GM19035 (cell line): ENCODE measurements around the gene GRK3.
"Not testable (repeated sequence)": the region's sequence is repeated elsewhere in the genome, so short reads cannot be mapped to it uniquely, and the experiment has no call there.

Experiments
- ATAC-seq: cut with Tn5 transposase; IDR thresholded peaks from one replicate; pipeline ENCODE4 v1.9.1; 2021; ENCODE audit not compliant: unreplicated experiment

The GRK3 gene

GRCh38 chr22:25694196-25694907 lies 129.9 kb downstream of the GRK3 start:
- ATAC-seq = no peak

GRCh38 chr22:25695146-25695545 lies 130.7 kb downstream of the GRK3 start:
- no peak for ATAC-seq

- no peak for ATAC-seq
Observed at GRCh38 chr22:25696763-25697162, 132.3 kb downstream of the GRK3 start.

GRCh38 chr22:25697181-25697664 lies 132.7 kb downstream of the GRK3 start:
- no peak for ATAC-seq

GRCh38 chr22:25697978-25698377 lies 133.5 kb downstream of the GRK3 start:
- ATAC-seq = no peak

GRCh38 chr22:25698461-25698860 lies 134.0 kb downstream of the GRK3 start:
- ATAC-seq = no peak

- no peak for ATAC-seq
Observed at GRCh38 chr22:25698978-25699377, 134.5 kb downstream of the GRK3 start.

GRCh38 chr22:25701056-25701780 lies 136.7 kb downstream of the GRK3 start:
- no peak for ATAC-seq

GRCh38 chr22:25702040-25702439 lies 137.6 kb downstream of the GRK3 start:
- ATAC-seq = no peak

GRCh38 chr22:25702571-25703167 lies 138.2 kb downstream of the GRK3 start:
- no peak for ATAC-seq

GRCh38 chr22:25704701-25705100 lies 140.2 kb downstream of the GRK3 start:
- no peak for ATAC-seq

GRCh38 chr22:25706197-25706596 lies 141.7 kb downstream of the GRK3 start:
- no peak for ATAC-seq

GRCh38 chr22:25708430-25708829 lies 144.0 kb downstream of the GRK3 start:
- not testable (repeated sequence) for ATAC-seq

- no peak for ATAC-seq
Observed at GRCh38 chr22:25709758-25710157, 145.3 kb downstream of the GRK3 start.

- ATAC-seq = no peak
Observed at GRCh38 chr22:25710501-25710900, 146.0 kb downstream of the GRK3 start.

GRCh38 chr22:25711491-25711890 lies 147.0 kb downstream of the GRK3 start:
- no peak for ATAC-seq

GRCh38 chr22:25712661-25713400 lies 148.4 kb downstream of the GRK3 start:
- ATAC-seq = no peak

- ATAC-seq = no peak
Observed at GRCh38 chr22:25714070-25714469, 149.6 kb downstream of the GRK3 start.

- no peak for ATAC-seq
Observed at GRCh38 chr22:25714739-25715138, 150.3 kb downstream of the GRK3 start.

GRCh38 chr22:25716637-25717036 lies 152.2 kb downstream of the GRK3 start:
- no peak for ATAC-seq

GRCh38 chr22:25718135-25718840 lies 153.8 kb downstream of the GRK3 start:
- ATAC-seq = no peak
